HG02798 (cell line): Measurements from ENCODE around the gene LRRC70.
A peak's percentile ranks its signal among the peaks of the same experiment; 100 is the strongest.
"Not testable (repeated sequence)": the region's sequence is repeated elsewhere in the genome, so short reads cannot be mapped to it uniquely, and the experiment has no call there.

Source experiments
- ATAC-seq: cut with Tn5 transposase; IDR thresholded peaks from one replicate; pipeline ENCODE4 v1.9.1; 2021; ENCODE audit warnings: mild to moderate bottlenecking; ENCODE audit not compliant: unreplicated experiment, poor library complexity

LRRC70 gene

GRCh38 chr5:62578540-62578939, at the start of gene LRRC70:
TSS of gene LRRC70 (plus strand) at chr5:62578819. CDS start at chr5:62579439, 620 bp downstream.
- ATAC-seq = peak; percentile 90

GRCh38 chr5:62533597-62533996, 45.0 kb upstream of the LRRC70 start:
- ATAC-seq = no peak

- ATAC-seq = no peak
These were observed 44.0 kb upstream of the LRRC70 start for GRCh38 chr5:62534461-62535236.

GRCh38 chr5:62536232-62536631, 42.4 kb upstream of the LRRC70 start:
- no peak for ATAC-seq

GRCh38 chr5:62536783-62537182, 41.8 kb upstream of the LRRC70 start:
- ATAC-seq = no peak

GRCh38 chr5:62538017-62538942, 40.3 kb upstream of the LRRC70 start:
- ATAC-seq = no peak

- ATAC-seq = no peak
These were observed 35.9 kb upstream of the LRRC70 start for GRCh38 chr5:62542720-62543119.

GRCh38 chr5:62547945-62548630, 30.5 kb upstream of the LRRC70 start:
- ATAC-seq = no peak

- no peak for ATAC-seq
These were observed 28.5 kb upstream of the LRRC70 start for GRCh38 chr5:62550103-62550502.

GRCh38 chr5:62555930-62556329, 22.7 kb upstream of the LRRC70 start:
- no peak for ATAC-seq

- ATAC-seq = no peak
These were observed 19.7 kb upstream of the LRRC70 start for GRCh38 chr5:62558941-62559340.

- ATAC-seq = no peak
These were observed 17.8 kb upstream of the LRRC70 start for GRCh38 chr5:62560786-62561185.

GRCh38 chr5:62561896-62562295, 16.7 kb upstream of the LRRC70 start:
- ATAC-seq = no peak

- no peak for ATAC-seq
These were observed 15.8 kb upstream of the LRRC70 start for GRCh38 chr5:62562867-62563266.

GRCh38 chr5:62564101-62564500, 14.5 kb upstream of the LRRC70 start:
- no peak for ATAC-seq

GRCh38 chr5:62565740-62566139, 12.9 kb upstream of the LRRC70 start:
- not testable (repeated sequence) for ATAC-seq

- ATAC-seq = no peak
These were observed 10.5 kb upstream of the LRRC70 start for GRCh38 chr5:62568143-62568542.

GRCh38 chr5:62568800-62569432, 9.7 kb upstream of the LRRC70 start:
- no peak for ATAC-seq

GRCh38 chr5:62569470-62569869, 9.1 kb upstream of the LRRC70 start:
- no peak for ATAC-seq

GRCh38 chr5:62572918-62573514, 5.6 kb upstream of the LRRC70 start:
- no peak for ATAC-seq
